AG09319 (cell line): Measurements from ENCODE around the gene ZNF263.
"Not testable (repeated sequence)": the region's sequence is repeated elsewhere in the genome, so short reads cannot be mapped to it uniquely, and the experiment has no call there.

Experiments used
- DNase-seq: peaks from one replicate; pipeline ENCODE4 v3.0.0-alpha.2; 2010; ENCODE audit warnings: low read depth; ENCODE audit errors: extremely low read depth
- TF ChIP-seq, protein P1 (sequence below): IDR thresholded peaks from 2 replicates; pipeline ENCODE4 v1.5.1; 2011; ENCODE audit warnings: low read depth, mild to moderate bottlenecking, inconsistent platforms, low read length, moderate library complexity

ZNF263 gene

DNA sequence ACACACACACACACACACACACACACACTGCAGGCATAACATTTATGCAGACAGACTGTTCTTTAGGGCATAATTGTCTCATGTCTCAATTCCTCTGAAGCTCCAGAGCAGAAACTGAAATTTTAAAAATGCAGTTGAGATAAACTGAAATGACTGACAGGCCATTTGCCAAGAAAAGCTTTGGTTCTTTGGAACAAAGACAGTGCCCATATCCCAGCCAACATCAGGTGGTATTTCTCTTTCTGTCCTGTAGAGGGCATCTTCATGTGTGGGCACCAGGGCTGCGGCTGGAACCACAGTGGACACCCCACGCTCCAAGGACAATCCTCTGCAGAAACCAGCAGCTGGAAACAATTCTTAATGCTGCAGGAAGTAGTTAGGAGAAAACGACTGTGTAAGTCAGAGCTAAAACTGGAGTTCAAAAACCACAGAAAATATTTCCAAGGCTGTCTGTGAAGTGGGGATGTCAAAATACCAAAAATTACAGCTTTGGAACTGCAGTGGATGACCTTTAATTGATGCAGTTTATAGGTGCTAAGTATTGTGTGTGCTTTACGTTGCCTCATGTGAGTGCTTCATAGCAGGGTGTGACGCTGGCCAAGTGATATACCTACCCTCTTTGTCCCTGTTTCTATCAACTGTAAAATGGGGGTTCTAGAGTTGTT lies 16.3 kb upstream of the ZNF263 start:
- TF ChIP-seq, protein P1, sequence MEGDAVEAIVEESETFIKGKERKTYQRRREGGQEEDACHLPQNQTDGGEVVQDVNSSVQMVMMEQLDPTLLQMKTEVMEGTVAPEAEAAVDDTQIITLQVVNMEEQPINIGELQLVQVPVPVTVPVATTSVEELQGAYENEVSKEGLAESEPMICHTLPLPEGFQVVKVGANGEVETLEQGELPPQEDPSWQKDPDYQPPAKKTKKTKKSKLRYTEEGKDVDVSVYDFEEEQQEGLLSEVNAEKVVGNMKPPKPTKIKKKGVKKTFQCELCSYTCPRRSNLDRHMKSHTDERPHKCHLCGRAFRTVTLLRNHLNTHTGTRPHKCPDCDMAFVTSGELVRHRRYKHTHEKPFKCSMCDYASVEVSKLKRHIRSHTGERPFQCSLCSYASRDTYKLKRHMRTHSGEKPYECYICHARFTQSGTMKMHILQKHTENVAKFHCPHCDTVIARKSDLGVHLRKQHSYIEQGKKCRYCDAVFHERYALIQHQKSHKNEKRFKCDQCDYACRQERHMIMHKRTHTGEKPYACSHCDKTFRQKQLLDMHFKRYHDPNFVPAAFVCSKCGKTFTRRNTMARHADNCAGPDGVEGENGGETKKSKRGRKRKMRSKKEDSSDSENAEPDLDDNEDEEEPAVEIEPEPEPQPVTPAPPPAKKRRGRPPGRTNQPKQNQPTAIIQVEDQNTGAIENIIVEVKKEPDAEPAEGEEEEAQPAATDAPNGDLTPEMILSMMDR: peak; percentile 72
- DNase-seq: peak; percentile 69

DNA sequence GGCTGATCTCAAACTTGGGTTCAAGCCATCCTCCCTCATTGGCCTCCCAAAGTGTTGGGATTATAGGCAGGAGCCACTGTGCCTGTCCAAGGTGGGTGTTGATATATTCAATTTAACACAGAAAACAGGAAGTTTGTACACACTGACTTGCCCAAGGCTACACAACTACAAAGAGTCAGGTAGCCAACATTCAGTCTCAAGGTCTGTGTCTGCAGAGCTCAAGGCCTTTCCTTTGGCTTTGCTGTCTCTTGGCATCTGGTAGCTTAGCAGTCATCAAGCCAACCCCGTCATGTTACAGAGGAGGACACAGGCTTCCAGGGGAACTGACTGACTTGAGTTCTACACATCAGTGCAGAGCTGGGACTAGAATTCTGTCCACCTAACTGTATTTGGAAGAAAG lies 15.0 kb upstream of the ZNF263 start:
- TF ChIP-seq, protein P1: no peak
- DNase-seq: no peak

DNA sequence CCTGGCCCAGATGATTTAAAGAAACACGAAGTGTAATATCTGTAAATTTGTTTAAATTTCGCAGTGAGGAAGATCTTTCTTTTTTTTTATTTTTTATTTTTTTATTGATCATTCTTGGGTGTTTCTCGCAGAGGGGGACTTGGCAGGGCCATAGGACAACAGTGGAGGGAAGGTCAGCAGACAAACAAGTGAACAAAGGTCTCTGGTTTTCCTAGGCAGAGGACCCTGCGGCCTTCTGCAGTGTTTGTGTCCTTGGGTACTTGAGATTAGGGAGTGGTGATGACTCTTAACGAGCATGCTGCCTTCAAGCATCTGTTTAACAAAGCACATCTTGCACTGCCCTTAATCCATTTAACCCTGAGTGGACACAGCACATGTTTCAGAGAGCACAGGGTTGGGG lies 12.6 kb upstream of the ZNF263 start:
- not testable (repeated sequence) for DNase-seq

DNA sequence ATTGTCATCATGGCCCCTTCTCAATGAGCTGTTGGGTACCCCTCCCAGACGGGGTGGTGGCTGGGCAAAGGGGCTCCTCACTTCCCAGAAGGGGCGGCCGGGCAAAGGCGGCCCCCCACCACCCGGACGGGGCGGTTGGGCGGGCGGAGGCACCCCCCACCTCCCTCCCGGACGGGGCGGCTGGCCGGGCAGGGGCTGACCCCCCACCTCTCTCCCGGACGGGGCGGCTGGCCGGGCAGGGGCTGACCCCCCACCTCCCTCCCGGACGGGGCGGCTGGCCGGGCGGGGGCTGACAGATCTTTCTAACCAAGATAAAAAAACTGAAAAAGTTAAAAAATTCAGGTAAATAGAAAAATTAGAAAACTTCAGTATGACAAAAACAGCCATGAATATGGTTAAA lies 12.0 kb upstream of the ZNF263 start:
- DNase-seq: not testable (repeated sequence)

DNA sequence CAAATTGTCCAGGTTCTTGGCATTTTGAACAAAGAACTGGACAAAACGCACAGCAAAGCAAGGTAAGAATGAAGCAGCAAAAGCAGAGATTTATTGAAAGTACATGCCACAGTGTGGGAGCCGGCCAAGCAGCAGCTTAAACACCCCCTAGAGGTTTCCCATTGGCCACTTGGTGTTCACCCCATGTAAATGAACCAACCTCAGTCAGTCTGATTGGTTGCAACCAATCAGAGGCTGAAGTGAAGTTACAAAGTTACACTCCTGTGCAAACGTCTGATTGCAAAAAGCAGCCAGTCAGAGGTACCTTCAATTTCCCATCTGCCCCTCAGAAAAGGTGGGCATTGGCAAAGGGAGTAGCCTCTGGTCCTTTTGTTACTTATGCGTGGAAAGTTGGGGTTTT lies 8.8 kb upstream of the ZNF263 start:
- DNase-seq: no peak
- TF ChIP-seq, protein P1: no peak

DNA sequence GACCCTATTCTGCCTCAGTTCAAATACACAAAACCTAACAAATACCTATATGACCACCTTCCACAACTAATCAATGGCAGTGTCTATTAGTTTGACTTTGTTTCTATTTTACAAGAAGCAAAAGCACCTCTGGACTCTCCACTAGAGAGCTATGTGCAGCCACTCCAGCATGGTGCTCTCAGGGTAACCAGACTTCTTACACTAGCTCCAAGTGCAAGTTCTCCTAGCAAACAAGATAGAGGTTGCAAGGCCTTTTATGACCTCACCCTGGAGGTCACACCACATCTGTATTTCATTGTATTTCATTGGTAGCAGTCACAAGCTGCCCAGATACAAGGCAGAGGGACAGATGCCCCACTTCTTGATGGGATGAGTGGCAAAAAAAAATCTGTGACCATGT lies 8.3 kb upstream of the ZNF263 start:
- DNase-seq: no peak
- TF ChIP-seq, protein P1: no peak

DNA sequence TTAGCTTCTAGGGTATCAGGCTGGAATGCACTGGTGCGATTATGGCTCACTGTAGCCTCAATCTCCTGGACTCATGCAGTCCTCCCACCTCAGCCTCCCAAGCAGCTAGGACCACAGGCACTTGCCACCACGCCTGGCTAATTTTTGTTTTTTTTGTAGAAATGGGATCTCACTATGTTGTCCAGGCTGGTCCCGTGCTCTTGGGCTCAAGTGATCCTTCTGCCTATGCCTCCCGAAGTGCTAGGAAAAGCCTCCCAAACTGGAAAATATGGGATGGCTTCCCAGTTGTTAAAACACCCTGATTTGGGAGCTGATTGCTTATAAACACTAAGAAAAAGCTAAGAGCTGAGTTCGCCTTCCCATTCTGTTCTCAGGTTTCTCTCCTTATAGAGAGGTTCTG lies 6.6 kb upstream of the ZNF263 start:
- TF ChIP-seq, protein P1: no peak

DNA sequence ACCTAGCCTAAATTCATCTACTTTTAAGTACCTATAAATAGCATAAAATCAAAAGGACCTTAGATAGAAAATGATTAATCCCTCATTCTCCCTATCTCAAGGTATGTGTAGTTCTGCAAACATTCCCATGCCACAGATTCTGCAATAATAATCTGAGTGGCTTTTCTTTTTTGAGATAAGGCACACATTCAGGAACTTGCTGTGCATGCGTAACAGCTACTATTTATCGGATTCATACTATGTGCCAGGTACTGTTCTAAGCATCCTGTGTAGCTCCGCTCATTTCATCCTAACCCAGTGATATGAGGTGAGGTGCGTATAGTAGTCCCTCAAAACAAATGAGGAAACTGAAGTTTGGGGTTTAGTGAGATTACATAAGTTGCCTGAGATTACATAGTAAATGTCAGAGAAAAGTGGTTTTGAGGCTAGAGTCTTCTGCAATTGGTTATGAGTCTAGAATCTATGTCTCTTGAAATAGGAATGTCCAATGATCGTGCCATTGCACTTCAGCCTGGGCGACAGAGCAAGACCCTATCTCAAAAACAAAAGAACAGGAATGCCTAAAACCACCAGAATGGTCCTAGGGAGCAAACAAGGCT lies 2.0 kb upstream of the ZNF263 start:
- no peak for DNase-seq
- TF ChIP-seq, protein P1: no peak

More for the DNA sequence above, 6.6 kb upstream of the ZNF263 start:
- no peak for DNase-seq
